ENCODE results near the gene ARFRP1.

ARFRP1 gene

DNA sequence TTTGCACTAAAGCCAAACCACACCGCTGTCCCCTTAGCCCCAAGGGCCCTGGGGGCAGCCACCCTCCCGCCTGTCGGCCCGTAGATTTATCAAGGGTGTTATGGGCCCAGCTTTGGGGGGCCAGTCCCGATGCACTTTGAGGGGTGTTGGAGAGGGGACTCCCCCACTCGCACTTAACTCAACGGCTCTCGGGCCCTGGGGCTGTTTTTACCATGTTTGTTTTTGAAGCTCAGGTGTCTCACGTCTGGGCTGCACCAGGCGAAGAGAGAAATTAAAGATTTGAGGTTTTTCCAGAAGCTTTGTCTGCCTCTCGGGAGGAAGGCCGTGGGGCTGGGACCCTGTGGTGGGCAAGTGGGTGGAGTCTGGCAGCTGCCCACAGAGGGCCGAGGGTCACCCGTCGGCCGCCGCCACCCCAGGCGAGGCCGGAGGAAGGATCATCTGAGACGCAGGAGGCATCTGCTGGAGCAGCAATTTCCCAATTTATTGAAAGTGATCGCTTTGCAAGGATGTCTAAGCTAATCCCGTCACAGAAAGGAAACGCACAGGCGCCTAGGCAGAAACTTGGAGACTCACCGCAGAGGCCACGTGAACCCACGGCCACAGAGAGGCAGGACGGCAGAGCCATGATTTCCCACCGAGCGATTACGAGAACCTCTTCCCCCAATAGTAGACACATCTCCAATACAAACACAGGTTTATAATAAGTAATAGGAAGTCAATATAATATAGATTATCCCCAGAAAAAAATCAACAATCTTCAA lies 35.6 kb upstream of the ARFRP1 start:
- FAIRE-seq = no peak

DNA sequence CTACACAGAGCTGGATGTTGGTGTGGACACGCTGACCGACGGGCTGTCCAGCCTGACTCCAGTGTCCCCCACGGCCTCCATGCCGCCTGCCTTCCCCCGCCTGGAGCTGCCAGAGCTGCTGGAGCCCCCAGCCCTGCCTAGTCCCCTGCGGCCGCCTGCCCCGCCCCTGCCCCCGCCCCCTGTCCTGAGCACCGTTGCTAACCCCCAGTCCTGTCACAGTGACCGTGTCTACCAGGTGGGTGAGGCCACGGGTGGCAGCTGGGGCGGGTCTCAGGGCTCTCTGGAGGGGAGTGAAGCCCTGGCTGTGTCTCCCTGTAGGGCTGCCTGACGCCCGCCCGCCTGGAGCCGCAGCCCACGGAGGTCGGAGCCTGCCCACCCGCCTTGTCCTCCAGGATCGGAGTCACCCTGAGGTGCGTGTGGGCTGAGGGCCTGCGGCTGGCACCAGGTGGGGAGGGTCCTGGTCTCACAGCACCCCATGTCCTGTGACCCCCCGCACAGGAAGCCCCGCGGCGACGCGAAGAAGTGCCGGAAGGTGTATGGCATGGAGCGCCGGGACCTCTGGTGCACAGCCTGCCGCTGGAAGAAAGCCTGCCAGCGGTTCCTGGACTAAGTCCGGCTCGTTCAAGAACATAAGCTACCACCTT lies 34.7 kb upstream of the ARFRP1 start:
- no peak for FAIRE-seq

DNA sequence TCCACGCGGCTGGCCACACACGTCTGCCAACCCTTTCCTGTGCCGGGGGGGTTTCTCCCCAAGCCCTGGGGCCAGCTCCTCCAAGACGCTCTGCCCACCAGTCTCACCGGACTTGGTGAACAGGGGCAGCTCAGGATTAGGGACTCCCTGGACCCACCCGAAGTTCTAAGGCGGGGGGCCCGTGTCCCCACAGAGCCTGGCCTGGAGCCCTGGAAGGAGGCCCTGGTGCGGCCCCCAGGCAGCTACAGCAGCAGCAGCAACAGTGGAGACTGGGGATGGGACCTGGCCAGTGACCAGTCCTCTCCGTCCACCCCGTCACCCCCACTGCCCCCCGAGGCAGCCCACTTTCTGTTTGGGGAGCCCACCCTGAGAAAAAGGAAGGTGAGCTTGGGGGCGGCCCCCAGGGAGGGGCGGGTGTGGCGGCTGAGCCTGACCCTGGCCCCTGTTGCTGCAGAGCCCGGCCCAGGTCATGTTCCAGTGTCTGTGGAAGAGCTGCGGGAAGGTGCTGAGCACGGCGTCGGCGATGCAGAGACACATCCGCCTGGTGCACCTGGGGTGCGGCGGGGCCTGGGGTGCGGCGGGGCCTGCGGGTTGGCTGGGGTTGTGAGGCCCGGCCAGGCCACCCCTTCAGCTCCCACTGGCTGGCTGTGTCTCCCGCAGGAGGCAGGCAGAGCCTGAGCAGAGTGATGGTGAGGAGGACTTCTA lies 34.1 kb upstream of the ARFRP1 start:
- no peak for FAIRE-seq

DNA sequence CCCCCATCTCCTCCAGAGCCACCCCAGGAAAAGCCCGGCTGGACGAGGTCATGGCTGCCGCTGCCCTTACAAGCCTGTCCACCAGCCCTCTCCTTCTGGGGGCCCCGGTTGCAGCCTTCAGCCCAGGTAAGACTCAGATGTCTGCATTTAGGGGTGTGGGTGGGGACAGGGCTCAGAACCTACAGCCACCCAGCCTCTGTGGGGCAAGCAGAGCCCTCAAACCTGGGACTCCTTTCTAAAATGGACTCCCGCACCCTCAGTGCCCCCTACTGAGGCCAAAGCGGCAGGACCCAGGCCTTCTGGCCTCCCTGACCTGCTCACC lies 33.5 kb upstream of the ARFRP1 start:
- FAIRE-seq = no peak

DNA sequence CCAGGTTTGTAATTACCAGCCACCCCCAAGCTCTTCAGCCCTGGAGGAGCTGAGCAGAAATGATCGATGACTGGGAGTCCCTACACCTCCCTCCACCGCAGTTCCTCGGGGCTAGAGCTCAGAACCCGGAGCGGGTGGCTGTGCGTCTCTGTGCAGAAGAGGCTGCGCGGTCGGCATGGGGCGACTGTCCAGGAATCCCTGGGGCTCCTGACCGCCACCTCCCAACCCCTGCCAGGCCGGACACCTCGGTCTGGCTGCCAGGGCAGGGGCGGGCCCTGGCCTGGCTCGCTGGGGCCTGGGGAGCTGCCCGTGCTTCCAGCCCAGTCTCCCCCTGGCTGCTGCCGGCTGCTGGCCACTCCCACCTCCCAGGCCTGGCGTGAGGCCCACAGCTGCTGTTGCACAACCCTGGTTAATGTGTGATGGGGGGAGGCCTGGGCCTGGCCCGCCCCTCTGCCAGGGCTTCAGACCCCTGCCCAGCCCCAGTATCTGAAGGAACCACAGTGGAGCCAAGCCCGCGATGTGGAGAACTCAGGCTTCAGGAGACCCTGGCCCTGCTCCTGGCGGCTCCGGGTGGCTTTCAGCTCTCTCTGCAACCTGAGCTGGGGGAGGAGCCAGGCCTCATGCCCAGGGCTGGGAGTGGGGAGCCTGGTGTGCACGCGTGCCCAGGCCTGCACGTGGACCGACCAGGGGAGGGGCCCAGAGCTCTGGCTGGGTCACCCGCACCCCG lies 33.0 kb upstream of the ARFRP1 start:
- FAIRE-seq = no peak

DNA sequence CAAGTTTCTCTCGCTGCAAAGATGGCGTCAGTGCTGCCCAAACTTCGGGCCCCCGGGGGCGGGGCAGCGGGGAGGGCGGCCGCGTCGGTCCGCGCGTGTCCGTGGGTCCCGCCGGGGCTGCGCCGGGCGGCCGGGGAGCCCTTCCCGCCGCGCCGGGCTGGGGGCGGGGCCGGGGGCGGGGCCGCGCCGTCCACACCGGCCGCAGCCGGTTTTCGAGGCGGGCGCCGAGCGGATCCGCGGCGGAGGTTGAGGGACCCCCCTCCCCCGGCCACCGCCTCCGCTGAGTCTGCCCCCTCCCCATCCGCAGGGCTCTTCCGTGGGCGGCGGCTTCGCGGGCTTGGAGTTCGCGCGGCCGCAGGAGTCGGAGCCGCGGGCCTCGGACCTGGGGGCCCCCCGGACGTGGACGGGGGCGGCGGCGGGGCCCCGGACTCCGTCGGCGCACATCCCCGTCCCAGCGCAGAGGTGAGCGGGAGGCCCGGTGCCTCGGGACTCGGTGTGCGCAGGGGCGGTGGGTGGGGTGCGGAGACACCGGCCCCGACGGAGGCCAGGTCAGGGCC lies 32.4 kb upstream of the ARFRP1 start:
- FAIRE-seq = no peak

DNA sequence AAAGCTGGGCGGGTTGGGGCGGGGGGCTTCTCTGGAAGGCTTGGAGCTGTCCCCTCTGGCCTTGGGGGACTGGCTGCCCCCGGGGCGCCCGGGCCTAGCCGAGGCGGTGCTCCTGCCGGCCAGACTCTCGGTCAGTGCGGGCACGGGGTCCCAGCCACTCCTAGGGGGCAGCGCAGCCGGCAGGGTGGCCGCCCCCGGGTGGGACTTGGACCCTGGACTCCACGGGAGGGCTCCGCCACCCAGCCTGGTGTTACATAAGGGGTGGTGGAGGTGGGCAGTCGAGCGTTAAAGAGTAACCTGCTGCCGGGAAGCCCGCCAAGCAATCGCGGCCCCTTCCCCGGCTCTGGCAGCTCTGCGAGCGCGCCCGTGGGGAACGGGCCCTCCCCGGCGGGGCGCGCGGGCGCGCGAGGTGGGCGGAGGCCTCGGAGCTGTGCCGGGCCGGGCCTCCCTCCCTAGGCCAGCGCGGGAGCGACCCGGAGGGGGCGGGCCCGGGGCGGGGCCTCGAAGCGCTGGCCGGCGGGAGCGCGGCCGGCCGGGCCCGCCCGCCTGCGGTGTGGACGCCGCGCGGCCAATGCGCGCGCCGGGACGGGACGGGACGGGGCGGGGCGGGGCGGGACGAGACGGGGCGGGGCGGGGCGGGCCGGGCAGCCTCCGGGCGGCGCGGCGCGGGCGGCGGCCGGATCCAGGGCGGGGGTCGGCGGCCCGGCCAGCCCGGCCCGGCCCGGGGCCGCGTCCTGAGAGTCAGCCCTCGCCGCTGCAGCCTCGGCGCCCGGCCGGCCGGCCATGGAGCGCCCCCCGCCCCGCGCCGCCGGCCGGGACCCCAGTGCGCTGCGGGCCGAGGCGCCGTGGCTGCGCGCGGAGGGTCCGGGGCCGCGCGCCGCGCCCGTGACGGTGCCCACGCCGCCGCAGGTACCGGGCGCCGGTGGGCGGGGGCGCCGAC lies 31.6 kb upstream of the ARFRP1 start, which contains the start of gene SLC2A4RG:
SLC2A4RG (plus strand) TSS at position 647 of the 940 bp plus-strand sequence; CDS start at position 784, 137 bp downstream.
- no peak for FAIRE-seq

DNA sequence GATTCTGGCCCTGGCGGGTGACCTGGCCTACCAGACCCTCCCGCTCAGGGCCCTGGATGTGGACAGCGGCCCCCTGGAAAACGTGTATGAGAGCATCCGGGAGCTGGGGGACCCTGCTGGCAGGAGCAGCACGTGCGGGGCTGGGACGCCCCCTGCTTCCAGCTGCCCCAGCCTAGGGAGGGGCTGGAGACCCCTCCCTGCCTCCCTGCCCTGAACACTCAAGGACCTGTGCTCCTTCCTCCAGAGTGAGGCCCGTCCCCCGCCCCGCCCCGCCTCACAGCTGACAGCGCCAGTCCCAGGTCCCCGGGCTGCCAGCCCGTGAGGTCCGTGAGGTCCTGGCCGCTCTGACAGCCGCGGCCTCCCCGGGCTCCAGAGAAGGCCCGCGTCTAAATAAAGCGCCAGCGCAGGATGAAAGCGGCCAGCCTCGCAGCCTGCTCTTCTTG lies 30.9 kb upstream of the ARFRP1 start:
- no peak for FAIRE-seq

DNA sequence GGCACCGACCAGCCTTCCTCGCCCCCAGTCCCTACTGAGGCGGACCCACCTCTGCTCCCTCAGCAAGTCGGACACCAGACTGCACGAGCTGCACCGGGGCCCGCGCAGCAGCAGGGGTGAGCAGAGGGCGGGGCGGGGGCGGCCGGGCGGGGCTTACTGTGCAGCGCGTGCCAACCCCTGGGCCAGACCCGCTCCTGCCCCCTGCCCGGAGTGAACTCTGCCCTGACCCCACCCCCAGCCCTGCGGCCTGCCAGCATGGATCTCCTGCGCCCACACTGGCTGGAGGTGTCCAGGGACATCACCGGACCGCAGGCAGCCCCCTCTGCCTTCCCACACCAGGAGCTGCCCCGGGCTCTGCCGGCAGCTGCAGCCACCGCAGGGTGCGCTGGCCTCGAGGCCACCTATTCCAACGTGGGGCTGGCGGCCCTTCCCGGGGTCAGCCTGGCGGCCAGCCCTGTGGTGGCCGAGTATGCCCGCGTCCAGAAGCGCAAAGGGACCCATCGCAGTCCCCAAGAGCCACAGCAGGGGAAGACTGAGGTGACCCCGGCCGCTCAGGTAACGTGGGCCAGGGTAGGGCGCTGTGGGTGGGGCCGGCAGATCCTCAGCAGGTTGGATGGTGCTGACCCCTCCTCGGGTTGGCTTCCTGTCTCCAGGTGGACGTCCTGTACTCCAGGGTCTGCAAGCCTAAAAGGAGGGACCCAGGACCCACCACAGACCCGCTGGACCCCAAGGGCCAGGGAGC lies 30.3 kb upstream of the ARFRP1 start:
- FAIRE-seq = no peak

DNA sequence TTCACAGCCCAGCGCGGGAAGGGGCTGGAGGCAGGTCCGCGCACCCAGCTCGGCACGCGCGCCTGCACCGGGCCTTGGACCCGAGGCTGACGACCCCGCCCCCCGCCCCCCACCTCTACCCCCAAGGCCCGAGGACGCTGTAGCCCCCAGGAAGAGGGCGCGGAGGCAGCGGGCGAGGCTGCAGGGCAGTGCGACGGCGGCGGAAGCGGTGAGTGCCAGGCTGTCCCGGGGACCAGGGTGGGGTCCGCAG lies 29.8 kb upstream of the ARFRP1 start:
- no peak for FAIRE-seq

DNA sequence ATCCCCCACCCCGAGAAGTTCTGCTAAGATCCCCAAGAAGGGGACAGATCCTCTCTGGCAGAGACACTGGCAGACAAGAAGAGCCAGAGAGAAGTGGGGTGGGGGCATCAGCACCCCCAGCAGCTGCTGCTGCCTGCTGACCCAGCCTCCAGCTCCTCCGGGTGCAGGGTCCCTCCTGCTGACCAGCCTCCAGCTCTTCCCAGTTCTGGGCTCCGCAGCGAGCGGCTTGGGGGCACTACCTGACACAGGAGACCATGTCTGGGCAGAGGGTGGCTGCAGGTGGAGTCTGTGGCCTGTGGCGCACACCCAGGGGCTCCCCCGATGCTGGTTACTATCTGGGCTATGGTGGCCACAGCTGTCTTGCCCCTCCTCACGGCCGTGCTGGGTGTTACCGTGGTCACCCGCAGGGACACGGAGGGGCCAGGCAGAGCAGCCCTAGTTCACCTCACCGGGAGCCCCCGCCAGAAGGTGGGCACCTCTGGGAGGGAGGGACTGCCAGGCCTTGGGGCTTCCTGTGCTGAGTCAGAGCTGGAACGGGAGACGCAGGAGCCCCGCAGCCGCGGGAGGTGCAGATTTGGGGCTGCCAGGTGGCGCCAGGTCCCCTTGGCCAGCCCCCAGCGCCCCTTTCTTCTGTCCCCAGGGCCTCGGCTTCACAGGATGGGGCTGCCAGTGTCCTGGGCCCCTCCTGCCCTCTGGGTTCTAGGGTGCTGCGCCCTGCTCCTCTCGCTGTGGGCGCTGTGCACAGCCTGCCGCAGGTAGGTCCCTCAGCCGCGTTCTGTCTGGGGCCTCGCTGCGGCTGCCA lies 29.3 kb upstream of the ARFRP1 start:
- FAIRE-seq = no peak

DNA sequence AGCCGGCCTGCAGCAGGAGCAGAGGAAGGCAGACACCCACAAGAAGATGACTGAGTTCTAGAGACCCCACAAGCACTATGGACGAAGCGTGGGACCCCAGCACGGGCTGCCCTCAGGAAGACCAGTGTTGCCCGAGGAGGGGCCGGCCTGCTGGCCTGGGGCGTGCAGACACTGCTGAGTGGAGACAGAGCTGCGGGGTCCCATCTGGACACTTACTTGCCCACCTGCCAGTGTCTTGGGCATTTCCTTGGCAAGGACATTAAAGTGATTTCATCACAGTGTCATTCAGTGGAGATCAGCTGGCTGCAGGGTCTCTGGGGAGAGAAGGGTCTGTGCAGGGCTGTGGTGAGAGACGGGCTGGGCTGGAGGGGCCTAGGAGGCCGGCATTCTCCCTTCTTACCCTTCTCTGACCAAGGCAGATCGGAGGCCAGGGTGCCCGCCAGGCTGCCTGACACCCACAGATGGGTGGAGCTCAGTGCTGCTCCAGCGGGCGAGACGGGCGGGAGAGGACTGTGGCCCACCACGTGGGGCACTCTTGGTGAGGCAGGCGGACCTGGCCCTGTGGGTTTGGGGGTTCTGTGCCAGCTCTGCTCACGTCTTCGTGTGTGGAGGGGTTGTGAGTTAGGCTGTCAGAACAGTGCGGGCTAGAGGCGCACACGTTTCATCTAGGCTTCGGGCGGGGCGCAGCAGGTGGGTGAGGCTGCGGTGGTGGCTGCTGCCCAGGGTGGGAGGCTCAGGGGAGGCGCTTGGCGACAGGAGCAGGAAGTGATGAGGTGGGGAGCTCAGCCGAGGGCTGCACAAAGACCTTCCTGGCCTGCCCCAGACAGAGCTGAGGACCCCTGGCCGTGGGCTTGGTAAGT lies 28.3 kb upstream of the ARFRP1 start, which contains the start of gene LIME1:
LIME1 (plus strand) TSS at position 806 of the 860 bp plus-strand sequence. CDS start 886 bp downstream, outside the sequence.
- FAIRE-seq = no peak

DNA sequence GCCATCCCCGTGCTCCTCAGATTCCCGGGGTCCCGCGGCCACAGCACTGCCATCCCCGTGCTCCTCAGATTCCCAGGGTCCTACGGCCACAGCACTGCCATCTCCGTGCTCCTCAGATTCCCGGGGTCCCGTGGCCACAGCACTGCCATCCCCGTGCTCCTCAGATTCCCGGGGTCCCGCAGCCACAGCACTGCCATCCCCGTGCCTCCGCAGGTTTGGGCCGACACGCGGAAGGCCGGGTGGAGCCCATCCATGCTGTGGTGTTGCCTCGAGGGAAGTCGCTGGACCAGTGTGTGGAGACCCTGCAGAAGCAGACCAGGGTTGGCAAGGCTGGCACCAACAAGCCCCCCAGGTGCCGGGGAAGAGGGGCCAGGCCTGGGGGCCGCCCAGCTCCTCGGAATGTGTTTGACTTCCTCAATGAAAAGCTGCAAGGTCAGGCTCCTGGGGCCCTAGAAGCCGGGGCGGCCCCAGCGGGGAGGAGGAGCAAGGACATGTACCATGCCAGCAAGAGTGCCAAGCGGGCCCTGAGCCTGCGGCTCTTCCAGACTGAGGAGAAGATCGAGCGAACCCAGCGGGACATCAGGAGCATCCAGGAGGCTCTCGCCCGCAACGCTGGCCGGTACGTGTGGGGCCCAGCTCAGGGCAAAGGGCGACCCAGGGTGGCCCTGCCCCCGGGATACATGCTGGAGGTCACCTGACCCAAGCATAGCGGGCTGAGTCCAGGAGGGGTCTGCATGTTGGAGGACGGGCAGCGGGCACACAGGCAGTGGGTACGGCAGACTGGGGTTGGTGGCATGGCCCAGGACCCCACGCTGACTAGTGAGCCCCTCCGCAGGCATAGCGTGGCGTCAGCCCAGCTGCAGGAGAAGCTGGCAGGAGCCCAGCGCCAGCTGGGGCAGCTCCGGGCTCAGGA lies 27.4 kb upstream of the ARFRP1 start:
- no peak for FAIRE-seq

DNA sequence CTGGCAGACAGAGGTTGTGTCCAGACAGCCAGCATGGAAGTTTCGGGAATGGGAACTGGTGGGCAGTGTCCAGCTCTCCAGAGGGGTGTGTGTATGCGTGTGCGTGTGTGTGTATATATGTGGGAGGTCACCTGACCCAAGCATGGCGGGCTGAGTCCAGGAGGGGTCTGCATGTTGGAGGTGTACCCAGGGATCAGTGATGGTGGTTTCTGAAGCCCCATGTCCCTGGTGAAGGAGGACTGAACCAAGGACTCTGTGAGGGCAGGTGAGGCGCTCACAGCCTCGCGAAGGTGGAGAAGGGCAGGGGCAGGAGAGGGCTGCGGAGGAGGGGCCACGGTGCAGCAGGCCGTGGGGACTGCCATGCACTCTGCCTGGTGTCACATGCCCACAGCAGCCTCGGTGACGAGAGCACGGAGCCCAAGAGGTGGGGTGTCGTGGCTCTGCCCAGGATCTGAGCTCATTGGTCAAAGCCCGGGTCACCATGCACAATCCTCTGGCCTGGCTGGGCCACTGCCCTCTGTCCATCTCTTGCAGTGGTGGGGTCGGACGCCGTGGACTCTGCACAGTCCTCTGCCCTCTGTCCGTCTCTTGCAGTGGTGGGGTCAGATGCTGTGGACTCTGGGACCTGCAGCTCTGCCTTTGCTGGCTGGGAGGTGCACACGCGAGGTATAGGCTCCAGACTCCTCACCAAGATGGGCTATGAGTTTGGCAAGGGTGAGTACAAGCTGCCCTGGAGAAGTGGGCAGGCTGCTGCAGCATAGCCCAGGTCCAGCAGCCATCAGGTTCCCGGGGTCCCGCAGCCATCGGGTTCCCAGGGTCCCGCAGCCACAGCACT lies 26.6 kb upstream of the ARFRP1 start:
- FAIRE-seq = no peak

DNA sequence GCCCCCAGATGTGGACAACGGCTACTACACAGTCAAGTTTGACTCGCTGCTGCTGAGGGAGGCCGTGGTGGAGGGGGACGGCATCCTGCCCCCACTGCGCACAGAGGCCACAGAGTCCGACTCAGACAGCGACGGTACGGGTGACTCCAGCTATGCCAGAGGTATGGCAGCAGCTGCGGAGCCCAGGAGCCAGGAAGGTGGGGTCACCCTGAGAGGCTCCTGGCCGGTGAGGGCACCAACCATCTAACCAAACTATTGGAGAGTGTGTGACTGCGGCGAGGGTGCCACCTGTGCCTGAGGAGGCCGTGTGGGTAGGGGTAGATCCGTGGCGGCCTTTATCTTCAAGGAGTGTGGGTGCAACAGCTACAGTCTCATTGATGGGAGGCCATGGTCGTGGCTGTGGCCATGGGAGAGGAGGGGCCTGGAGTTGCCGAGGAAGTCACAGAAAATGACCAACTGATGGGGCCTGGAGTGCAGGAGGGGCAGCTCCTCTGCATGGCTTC lies 25.9 kb upstream of the ARFRP1 start:
- FAIRE-seq = no peak

DNA sequence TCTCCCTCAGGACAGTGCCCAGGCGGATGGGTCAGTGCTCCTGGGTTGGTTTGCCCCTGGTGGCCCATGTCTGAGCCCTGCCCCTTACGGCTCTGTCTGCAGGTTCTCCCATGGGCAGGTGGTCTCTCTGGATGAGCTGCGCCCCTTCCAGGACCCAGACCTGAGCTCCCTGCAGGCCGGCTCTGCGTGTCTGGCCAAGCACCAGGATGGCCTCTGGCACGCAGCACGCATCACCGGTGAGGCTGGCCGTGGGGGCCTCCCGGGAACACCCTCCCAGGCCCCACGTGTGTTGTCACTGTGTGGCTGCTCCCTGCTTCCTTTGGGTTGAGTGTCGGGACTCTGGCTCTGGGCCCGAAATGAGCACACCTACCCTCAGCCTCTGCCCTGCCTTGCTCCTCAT lies 25.3 kb upstream of the ARFRP1 start:
- FAIRE-seq = no peak
